ENCODE data around the gene SLC19A1.

Gene SLC19A1

DNA sequence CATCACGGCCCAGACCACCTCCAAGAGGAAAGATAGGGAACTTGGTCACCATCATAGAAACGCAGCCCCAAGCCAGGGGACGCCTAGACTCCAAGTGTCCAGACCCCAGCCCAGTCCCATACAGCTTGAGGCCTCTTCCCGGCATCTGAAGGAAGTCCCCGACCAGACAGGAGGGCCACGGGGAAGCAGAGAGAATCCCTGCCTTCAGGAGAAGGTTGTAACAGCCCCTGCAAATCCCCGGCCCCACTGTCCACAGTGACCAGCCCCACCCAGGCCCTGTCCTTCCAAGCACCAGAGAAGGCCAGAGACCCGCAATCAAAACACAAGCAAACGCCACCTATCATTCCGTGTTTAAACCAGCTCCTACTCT, 1.7 kb downstream of the SLC19A1 start:
- no peak overlapping the region for H3K4me3 ChIP-seq (ENCODE audit: control insufficient read depth, low read depth, low read length)
- TF ChIP-seq, protein P1, sequence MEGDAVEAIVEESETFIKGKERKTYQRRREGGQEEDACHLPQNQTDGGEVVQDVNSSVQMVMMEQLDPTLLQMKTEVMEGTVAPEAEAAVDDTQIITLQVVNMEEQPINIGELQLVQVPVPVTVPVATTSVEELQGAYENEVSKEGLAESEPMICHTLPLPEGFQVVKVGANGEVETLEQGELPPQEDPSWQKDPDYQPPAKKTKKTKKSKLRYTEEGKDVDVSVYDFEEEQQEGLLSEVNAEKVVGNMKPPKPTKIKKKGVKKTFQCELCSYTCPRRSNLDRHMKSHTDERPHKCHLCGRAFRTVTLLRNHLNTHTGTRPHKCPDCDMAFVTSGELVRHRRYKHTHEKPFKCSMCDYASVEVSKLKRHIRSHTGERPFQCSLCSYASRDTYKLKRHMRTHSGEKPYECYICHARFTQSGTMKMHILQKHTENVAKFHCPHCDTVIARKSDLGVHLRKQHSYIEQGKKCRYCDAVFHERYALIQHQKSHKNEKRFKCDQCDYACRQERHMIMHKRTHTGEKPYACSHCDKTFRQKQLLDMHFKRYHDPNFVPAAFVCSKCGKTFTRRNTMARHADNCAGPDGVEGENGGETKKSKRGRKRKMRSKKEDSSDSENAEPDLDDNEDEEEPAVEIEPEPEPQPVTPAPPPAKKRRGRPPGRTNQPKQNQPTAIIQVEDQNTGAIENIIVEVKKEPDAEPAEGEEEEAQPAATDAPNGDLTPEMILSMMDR (IDR thresholded peaks at IDR 0.05; ENCODE audit: control insufficient read depth, insufficient read depth, low read depth, low read length, missing control alignments), result no peak
- no peak for DNase-seq (ENCODE audit: low read depth)

DNA sequence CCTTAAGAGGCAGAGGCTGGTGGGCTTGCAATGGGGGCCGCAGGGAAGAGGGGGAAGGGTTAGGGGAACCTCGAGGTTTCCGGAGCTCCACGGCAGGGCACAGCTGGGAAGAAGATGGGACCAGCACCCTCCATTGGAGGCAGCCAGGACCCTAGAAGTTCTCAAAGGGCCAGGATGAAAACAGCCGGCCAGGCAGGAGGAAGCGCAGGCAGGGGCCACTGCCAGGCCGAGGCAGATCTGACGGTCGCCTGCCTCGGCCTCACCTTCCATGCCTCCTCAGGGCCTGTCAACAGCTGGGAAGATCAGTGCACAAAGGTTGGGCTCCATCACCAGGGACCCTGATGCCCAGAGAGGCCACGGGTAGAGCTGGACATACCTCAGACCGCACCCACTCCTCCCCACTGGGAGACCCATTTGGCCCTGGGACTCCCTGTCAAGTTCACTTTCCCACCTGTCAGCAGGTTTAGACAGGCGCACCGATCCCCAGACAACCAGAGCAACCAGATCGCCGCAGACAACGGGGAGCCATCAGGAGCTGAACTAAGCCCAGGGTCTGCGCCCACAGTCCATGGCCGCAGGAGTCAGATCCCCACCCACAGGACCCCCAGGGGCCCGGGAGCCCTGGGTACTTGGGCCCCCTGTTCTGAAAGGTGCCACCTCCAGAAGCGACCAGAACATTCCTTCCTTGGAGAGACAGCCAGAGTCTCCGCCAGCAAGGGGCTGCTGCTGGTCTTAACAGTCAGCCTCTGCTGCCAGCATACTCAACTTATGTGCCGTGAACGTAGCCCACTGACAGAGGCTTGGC, 2.2 kb downstream of the SLC19A1 start:
- TF ChIP-seq, protein P1 (IDR thresholded peaks at IDR 0.05; ENCODE audit: control insufficient read depth, insufficient read depth, low read depth, low read length, missing control alignments), result no peak
- DNase-seq (ENCODE audit: low read depth), result no peak
- H3K4me3 ChIP-seq (ENCODE audit: control insufficient read depth, low read depth, low read length), result no peak overlapping the region

DNA sequence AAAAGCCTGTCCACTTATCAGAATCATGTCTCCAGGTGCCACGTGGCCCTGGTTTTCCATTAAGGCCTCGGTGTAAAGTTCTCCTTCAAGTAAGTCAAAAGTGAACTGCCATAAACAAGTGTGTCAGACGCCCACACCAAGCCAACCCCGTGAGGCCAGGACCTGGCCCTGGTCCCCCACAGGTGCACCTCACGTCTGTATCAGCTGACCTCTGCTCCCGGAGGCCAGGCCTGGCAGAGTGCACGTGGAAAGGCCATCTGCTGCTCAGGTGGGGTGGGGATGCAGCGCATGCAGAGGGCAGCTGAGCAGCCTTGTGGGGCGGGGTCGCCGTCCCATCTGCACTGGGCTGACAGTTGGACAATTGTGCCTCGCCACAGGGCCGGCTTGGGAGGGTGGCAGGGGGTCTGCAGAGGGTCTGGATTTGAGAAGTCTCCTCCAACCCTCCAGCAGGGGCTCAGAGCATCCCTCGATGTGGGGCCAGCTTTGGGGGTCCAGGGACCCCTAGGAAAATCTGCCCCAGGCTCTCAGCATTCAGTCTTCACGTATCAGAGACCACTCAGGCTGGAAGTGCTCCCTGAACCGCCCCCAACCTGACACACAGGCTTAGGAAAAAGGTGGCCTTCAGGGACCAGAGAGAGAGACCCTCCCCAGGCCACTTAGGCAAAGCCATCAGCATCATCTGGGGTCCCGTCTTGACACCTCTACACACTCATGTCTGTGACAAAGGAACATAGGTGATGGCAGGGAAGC, 3.0 kb downstream of the SLC19A1 start:
- no peak for DNase-seq (ENCODE audit: low read depth)
- no peak overlapping the region for H3K4me3 ChIP-seq (ENCODE audit: control insufficient read depth, low read depth, low read length)
- TF ChIP-seq, protein P1 (IDR thresholded peaks at IDR 0.05; ENCODE audit: control insufficient read depth, insufficient read depth, low read depth, low read length, missing control alignments), result no peak

DNA sequence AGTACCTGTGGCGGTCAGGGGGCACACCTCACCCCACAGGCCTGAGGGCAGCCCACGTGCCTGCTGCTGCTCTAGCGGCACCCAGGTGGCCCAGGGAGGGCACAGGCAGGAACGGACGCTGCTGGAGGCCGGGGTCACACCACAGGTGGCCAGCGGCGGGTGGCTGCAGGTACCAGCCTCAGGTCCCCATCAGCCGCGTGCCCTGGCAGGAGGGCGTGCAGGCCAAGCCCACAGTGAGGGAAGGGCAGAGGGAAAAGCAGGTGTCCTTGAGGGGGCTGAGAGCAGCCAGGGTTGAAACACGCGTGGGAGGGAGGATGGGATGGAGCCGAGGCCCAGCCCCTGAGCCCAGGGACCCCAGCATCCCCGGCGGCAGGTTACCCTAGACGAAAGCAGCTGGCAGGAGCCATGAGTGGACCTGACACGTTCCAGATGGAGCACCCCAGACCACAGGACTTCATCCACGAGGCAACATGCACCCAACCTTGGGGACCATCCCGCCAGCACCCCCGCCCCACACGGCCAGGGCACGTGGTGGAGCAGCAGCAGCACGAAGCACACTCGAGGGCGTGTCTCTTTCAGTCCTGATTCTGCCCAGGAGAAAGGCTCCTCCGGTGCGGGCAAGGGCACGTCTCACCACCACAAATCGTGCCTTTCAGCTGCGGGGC, 3.7 kb downstream of the SLC19A1 start:
- TF ChIP-seq, protein P1 (IDR thresholded peaks at IDR 0.05; ENCODE audit: control insufficient read depth, insufficient read depth, low read depth, low read length, missing control alignments), result no peak
- no peak overlapping the region for H3K4me3 ChIP-seq (ENCODE audit: control insufficient read depth, low read depth, low read length)
- DNase-seq (ENCODE audit: low read depth), result no peak

DNA sequence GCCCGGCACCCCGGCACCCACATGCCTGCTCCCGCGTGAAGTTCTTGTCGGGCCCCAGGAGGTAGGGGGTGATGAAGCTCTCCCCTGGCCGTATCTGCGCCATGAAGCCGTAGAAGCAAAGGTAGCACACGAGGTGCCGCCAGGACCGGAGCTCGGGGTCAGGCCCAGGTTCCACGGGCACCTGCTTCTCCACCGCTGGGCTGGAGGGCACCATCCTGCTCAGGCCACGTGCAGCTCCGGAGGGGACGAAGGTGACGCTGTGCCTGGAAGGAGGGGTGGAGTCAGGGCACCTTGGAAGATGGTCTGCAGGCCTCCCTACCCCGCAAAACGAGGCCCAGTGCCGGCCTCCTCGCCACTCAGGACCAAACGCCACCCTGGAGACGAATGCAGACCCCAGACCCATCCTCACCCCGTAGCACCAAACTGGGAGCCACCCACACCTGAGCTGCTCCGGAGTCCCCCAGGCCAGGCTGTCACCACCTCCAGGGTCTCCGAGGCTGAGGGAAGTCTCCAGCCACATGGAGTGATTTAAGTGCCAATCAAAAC, 4.4 kb downstream of the SLC19A1 start:
- H3K4me3 ChIP-seq (ENCODE audit: control insufficient read depth, low read depth, low read length), result no peak overlapping the region
- no peak for DNase-seq (ENCODE audit: low read depth)
- TF ChIP-seq, protein P1 (IDR thresholded peaks at IDR 0.05; ENCODE audit: control insufficient read depth, insufficient read depth, low read depth, low read length, missing control alignments), result no peak

DNA sequence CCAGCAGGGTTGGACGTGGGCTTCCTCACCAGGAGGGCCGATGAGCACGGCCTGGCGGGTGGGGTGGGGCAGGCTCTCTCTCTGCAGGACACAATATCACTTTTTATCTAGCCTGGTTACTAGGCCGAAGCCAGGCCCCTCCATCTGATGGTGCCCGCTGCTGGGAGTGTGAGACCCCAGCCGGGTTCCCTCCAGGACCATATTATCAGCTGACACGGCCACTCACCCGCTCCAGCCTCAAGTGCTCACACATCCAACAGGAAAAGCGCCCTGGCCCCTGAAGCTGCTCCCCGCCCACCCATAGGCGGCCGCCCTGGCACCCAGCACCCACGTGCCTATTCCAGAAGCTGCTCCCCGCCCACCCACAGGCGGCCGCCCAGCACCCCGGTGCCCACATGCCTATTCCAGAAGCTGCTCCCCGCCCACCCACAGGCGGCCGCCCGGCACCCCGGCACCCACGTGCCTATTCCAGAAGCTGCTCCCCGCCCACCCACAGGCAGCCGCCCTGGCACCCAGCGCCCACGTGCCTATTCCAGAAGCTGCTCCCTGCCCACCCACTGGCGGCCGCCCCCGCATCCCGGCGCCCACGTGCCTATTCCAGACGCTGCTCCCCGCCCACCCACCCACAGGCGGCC, 5.0 kb downstream of the SLC19A1 start:
- TF ChIP-seq, protein P1 (IDR thresholded peaks at IDR 0.05; ENCODE audit: control insufficient read depth, insufficient read depth, low read depth, low read length, missing control alignments), result no peak

More for the DNA sequence above, 5.0 kb downstream of the SLC19A1 start:
- no peak for DNase-seq (ENCODE audit: low read depth)
- no peak overlapping the region for H3K4me3 ChIP-seq (ENCODE audit: control insufficient read depth, low read depth, low read length)

Measured in AG09309 (cell line).